Ramos (cell line): ENCODE data around the gene RAB9B.

ENCODE experiments used
- in situ Hi-C: fragments of 300-500 bp; cut with MboI; formaldehyde crosslinking; loops from one replicate; pipeline ENCODE4 v1.14.3; 2022; ENCODE audit warnings: low sequenced_read_pairs; ENCODE audit not compliant: unreplicated experiment

The RAB9B gene

DNA sequence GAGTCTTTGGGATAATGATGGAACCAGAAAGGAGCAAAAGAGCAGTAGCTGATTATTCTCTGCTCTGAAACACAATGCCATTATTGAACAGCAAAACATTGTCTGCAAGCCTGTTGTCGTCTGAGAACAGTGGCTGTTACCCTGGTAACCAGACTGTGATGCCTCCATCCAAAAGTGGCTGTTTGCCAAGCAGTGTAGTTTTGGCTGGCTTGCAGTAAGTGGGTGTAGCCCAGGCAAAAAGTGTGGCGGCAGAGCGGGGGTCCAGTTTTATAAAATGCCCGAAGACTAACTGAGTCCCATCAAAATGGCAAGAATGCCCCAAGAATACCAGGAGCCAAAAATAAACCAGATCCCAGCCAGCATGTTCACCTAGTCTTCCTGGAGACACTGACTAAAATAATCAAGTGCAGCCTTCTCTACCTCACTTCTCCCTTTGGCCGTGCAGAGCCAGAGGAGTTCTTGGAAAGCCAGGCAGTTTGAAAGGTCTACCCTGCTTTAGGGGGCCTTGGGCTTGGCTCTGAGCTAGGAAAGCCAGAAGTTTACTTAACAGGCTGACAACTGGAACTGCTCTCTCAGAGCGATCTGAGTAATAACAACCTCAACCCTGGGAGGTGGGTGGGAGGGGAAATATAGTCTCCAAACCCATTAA is 52.8 kb downstream of the RAB9B start:
- in situ Hi-C loops = no loop called here

GRCh38 chrX:103776546-103776945 is 55.5 kb downstream of the RAB9B start, which contains the start of gene PLP1:
PLP1 (plus strand) TSS chrX:103776840; CDS start chrX:103776996, 156 bp downstream.
- in situ Hi-C loops = no loop called here

- in situ Hi-C loops = no loop called here
These were observed 57.9 kb downstream of the RAB9B start for GRCh38 chrX:103774070-103774642.

- in situ Hi-C loops = no loop called here
These were observed 58.6 kb downstream of the RAB9B start for GRCh38 chrX:103773445-103773844.
